HG02642 (cell line): ENCODE results near the gene SPO11.

ENCODE experiments used
- ATAC-seq: cut with Tn5 transposase; IDR thresholded peaks from one replicate; pipeline ENCODE4 v1.9.1; 2021; ENCODE audit warnings: mild to moderate bottlenecking; ENCODE audit not compliant: unreplicated experiment, poor library complexity

Gene SPO11

GRCh38 chr20:57372581-57373350, 43.2 kb downstream of the SPO11 start:
- ATAC-seq = no peak

GRCh38 chr20:57374343-57374930, 44.8 kb downstream of the SPO11 start:
- ATAC-seq = no peak

- ATAC-seq = no peak
These were observed 45.5 kb downstream of the SPO11 start for GRCh38 chr20:57374931-57375651.

GRCh38 chr20:57375652-57376230, 46.1 kb downstream of the SPO11 start:
- no peak for ATAC-seq

GRCh38 chr20:57377350-57377749, 47.7 kb downstream of the SPO11 start:
- no peak for ATAC-seq

- no peak for ATAC-seq
These were observed 48.5 kb downstream of the SPO11 start for GRCh38 chr20:57378107-57378506.

- no peak for ATAC-seq
These were observed 49.2 kb downstream of the SPO11 start for GRCh38 chr20:57378646-57379262.

GRCh38 chr20:57379263-57379647, 49.7 kb downstream of the SPO11 start:
- ATAC-seq = no peak

- ATAC-seq = no peak
These were observed 50.6 kb downstream of the SPO11 start for GRCh38 chr20:57380081-57380750.

GRCh38 chr20:57381596-57382503, 52.2 kb downstream of the SPO11 start:
- peak; percentile 53 for ATAC-seq

GRCh38 chr20:57382516-57382915, 52.9 kb downstream of the SPO11 start:
- no peak for ATAC-seq

GRCh38 chr20:57383447-57384347, 54.1 kb downstream of the SPO11 start:
- no peak for ATAC-seq

GRCh38 chr20:57384486-57384885, 54.9 kb downstream of the SPO11 start:
- ATAC-seq = no peak

- ATAC-seq = no peak
These were observed 55.6 kb downstream of the SPO11 start for GRCh38 chr20:57384953-57385761.

GRCh38 chr20:57385940-57386339, 56.3 kb downstream of the SPO11 start:
- no peak for ATAC-seq

GRCh38 chr20:57386762-57387161, 57.2 kb downstream of the SPO11 start:
- ATAC-seq = no peak

- ATAC-seq = no peak
These were observed 57.9 kb downstream of the SPO11 start for GRCh38 chr20:57387463-57387862.
